Measurements from ENCODE around the gene PAPSS2.
"Not testable (repeated sequence)": the region's sequence is repeated elsewhere in the genome, so short reads cannot be mapped to it uniquely, and the experiment has no call there.

Gene PAPSS2

DNA sequence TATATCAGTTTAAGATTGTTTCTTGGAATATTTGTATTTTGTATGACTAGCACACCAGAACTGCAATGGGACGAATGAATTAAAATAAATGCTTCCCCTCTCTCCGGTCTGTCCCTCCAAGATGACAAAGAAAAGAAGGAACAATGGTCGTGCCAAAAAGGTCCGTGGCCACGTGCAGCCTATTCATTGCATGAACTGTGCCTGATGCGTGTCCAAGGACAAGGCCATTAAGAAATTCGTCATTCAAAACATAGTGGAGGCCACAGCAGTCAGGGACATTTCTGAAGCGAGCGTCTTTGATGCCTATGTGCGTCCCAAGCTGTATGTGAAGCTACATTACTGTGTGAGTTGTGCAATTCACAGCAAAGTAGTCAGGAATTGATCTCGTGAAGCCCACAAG is 17.2 kb upstream of the PAPSS2 start:
- WGBS (ENCODE audit: insufficient coverage) = 98% methylated on average over 10 of the region's 11 CpGs

DNA sequence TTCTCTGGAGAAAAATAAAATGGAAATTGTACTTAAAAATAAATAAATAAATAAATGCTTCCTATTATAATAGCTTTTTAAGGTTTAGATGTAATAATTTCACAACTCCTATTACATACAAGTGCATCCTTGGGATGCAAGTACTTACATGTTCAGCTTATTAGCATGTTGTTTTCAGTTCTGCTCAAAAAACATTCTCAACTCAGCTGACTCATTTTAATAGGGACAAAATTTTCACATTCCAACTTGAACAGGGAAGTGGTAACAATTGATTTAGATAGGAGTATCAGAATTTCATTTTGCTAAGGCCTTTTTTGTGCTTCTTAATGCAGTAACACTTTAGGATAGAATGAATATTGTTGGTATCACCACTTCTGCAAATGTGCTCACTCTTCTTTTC is 16.7 kb upstream of the PAPSS2 start:
- Histone ChIP-seq H3K27ac (ENCODE audit: insufficient read depth in 1 of 2, low read depth in 1 of 2, low read length in 2 of 2, poor library complexity in 1 of 2, severe bottlenecking in 2 of 2) (no peak overlapping the region), H3K36me3 (ENCODE audit: control insufficient read depth in 4 of 4, insufficient read depth in 4 of 4, low read length in 3 of 4) (no peaks in the 10 kb centered on the region), H3K9me3 (ENCODE audit: control extremely low read depth in 1 of 5, control insufficient read depth in 4 of 5, insufficient read depth in 2 of 5, low read depth in 1 of 5, low read length in 4 of 5) (no peaks in the 10 kb centered on the region), H3K4me3 (ENCODE audit: control insufficient read depth in 1 of 7, extremely low read depth in 1 of 7, insufficient read depth in 4 of 7, low read depth in 2 of 7, low read length in 6 of 7) (no peak overlapping the region), H3K4me1 (ENCODE audit: control extremely low read depth in 1 of 4, control insufficient read depth in 4 of 4, insufficient read depth in 4 of 4, low read length in 3 of 4) (no peaks in the 10 kb centered on the region), H3K27me3 (replicated peaks in 2 of 5; ENCODE audit: control insufficient read depth in 4 of 5, insufficient read depth in 5 of 5, low read length in 4 of 5) (no peaks in the 10 kb centered on the region)
- ChIA-PET POLR2A (no interaction called here), CTCF (no interaction called here)
- DNase-seq = no peak

More for the DNA sequence above, 17.2 kb upstream of the PAPSS2 start:
- Histone ChIP-seq H3K27ac (ENCODE audit: insufficient read depth in 1 of 2, low read depth in 1 of 2, low read length in 2 of 2, poor library complexity in 1 of 2, severe bottlenecking in 2 of 2) (no peak overlapping the region), H3K36me3 (ENCODE audit: control insufficient read depth in 4 of 4, insufficient read depth in 4 of 4, low read length in 3 of 4) (no peaks in the 10 kb centered on the region), H3K4me1 (ENCODE audit: control extremely low read depth in 1 of 4, control insufficient read depth in 4 of 4, insufficient read depth in 4 of 4, low read length in 3 of 4) (no peaks in the 10 kb centered on the region), H3K4me3 (ENCODE audit: control insufficient read depth in 1 of 7, extremely low read depth in 1 of 7, insufficient read depth in 4 of 7, low read depth in 2 of 7, low read length in 6 of 7) (no peak overlapping the region), H3K9me3 (ENCODE audit: control extremely low read depth in 1 of 5, control insufficient read depth in 4 of 5, insufficient read depth in 2 of 5, low read depth in 1 of 5, low read length in 4 of 5) (no peaks in the 10 kb centered on the region), H3K27me3 (replicated peaks in 2 of 5; ENCODE audit: control insufficient read depth in 4 of 5, insufficient read depth in 5 of 5, low read length in 4 of 5) (no peaks in the 10 kb centered on the region)
- ChIA-PET POLR2A (no interaction called here), CTCF (no interaction called here)
- no peak for DNase-seq

DNA sequence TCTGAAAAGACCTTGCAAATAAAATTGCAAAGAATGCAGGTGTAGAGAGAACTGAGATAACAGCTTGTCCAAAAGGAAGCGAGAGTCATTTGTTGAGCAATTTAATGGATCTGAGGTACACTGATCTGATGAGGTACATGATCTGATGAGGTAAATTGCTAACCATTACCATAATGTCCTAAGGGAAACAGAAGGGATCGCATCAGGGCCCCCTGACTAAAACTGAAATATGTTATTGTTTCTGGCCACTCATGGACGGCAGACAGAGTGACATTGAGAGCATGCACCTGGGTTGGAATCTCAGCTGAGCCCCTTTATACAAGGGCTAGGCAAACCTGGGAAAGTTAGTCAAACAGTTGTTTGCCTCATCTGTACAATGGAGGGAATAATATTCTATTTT is 15.8 kb upstream of the PAPSS2 start:
- ChIA-PET CTCF (interaction anchor here (1.4 kb wide), 1 partner anchor 15 kb away, joined by 3 read pairs; no protein-coding TSS in a partner anchor), POLR2A (no interaction called here)
- no peak overlapping the region for H3K4me3 ChIP-seq (ENCODE audit: control insufficient read depth in 1 of 7, extremely low read depth in 1 of 7, insufficient read depth in 4 of 7, low read depth in 2 of 7, low read length in 6 of 7)
- no peaks in the 10 kb centered on the region for H3K27me3 ChIP-seq (replicated peaks in 2 of 5; ENCODE audit: control insufficient read depth in 4 of 5, insufficient read depth in 5 of 5, low read length in 4 of 5)
- DNase-seq = no peak
- WGBS (ENCODE audit: insufficient coverage) = 100% methylated on average over 3 of the region's 3 CpGs
- H3K9me3 ChIP-seq (ENCODE audit: control extremely low read depth in 1 of 5, control insufficient read depth in 4 of 5, insufficient read depth in 2 of 5, low read depth in 1 of 5, low read length in 4 of 5) = no peaks in the 10 kb centered on the region
- no peak overlapping the region for H3K27ac ChIP-seq (ENCODE audit: insufficient read depth in 1 of 2, low read depth in 1 of 2, low read length in 2 of 2, poor library complexity in 1 of 2, severe bottlenecking in 2 of 2)
- no peaks in the 10 kb centered on the region for H3K4me1 ChIP-seq (ENCODE audit: control extremely low read depth in 1 of 4, control insufficient read depth in 4 of 4, insufficient read depth in 4 of 4, low read length in 3 of 4)
- no peaks in the 10 kb centered on the region for H3K36me3 ChIP-seq (ENCODE audit: control insufficient read depth in 4 of 4, insufficient read depth in 4 of 4, low read length in 3 of 4)

DNA sequence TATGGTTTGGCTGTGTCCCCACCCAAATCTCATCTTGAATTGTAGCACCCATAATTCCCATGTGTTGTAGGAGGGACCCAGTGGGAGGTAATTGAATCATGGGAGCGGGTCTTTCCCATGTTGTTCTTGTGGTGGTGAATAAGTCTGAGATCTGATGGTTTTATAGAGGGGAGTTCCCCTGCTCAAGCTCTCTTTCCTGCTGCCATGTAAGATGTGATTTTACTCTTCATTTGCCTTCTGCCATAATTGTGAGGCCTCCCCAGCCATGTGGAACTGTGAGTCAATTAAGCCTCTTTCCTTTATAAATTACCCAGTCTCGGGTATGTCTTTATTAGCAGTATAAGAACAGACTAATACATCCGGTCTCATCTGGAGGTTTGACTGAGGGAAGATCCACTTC is 15.2 kb upstream of the PAPSS2 start:
- H3K27ac ChIP-seq (ENCODE audit: insufficient read depth in 1 of 2, low read depth in 1 of 2, low read length in 2 of 2, poor library complexity in 1 of 2, severe bottlenecking in 2 of 2); H3K4me1 ChIP-seq (ENCODE audit: control extremely low read depth in 1 of 4, control insufficient read depth in 4 of 4, insufficient read depth in 4 of 4, low read length in 3 of 4); H3K4me3 ChIP-seq (ENCODE audit: control insufficient read depth in 1 of 7, extremely low read depth in 1 of 7, insufficient read depth in 4 of 7, low read depth in 2 of 7, low read length in 6 of 7); H3K36me3 ChIP-seq (ENCODE audit: control insufficient read depth in 4 of 4, insufficient read depth in 4 of 4, low read length in 3 of 4); H3K27me3 ChIP-seq (replicated peaks in 2 of 5; ENCODE audit: control insufficient read depth in 4 of 5, insufficient read depth in 5 of 5, low read length in 4 of 5); POLR2A ChIA-PET; H3K9me3 ChIP-seq (ENCODE audit: control extremely low read depth in 1 of 5, control insufficient read depth in 4 of 5, insufficient read depth in 2 of 5, low read depth in 1 of 5, low read length in 4 of 5); DNase-seq: not testable (repeated sequence)
- 100% methylated on average over 1 of the region's 3 CpGs for WGBS (ENCODE audit: insufficient coverage)
- CTCF ChIA-PET = interaction anchor here (1.0 to 1.4 kb wide), 2 partner anchors 11 to 14 kb away, joined by 3 to 4 read pairs; no protein-coding TSS in a partner anchor

DNA sequence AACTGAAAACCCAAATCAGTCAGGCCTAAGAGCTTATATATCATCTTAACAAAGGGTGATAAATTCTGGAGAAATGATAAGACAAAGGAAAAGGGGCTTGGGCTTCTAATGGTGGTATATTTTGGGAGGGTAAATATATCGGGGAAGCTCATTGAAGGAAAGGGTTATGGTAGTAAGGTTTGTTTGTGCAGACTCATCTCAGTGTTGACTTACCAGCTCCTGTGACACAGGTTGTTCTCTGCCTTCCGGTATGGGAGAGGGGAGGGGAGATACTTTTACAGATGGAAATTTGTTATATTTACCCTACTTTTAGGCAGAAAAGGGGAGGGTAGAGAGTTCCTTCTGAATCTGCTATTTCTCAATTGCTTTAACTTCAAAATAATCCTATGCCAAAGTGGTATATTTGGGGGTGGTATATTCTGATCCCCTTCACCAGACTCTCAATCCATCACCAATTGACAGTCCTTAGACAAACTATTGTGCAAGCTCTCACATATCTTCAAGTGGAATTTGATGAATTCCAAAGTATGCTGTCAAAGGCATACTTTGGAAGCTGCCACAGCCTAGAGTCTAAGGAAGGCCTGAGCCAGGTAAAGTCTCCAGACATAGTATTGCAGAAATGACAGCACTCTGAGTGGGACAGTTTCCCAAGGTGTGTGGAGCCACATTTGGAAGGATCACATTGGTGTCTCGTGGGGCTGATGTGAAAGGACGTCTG is 13.3 kb upstream of the PAPSS2 start:
- Histone ChIP-seq H3K27me3 (replicated peaks in 2 of 5; ENCODE audit: control insufficient read depth in 4 of 5, insufficient read depth in 5 of 5, low read length in 4 of 5) (no peaks in the 10 kb centered on the region), H3K4me1 (ENCODE audit: control extremely low read depth in 1 of 4, control insufficient read depth in 4 of 4, insufficient read depth in 4 of 4, low read length in 3 of 4) (no peaks in the 10 kb centered on the region), H3K9me3 (ENCODE audit: control extremely low read depth in 1 of 5, control insufficient read depth in 4 of 5, insufficient read depth in 2 of 5, low read depth in 1 of 5, low read length in 4 of 5) (no peaks in the 10 kb centered on the region), H3K36me3 (ENCODE audit: control insufficient read depth in 4 of 4, insufficient read depth in 4 of 4, low read length in 3 of 4) (no peaks in the 10 kb centered on the region), H3K27ac (ENCODE audit: insufficient read depth in 1 of 2, low read depth in 1 of 2, low read length in 2 of 2, poor library complexity in 1 of 2, severe bottlenecking in 2 of 2) (no peak overlapping the region), H3K4me3 (ENCODE audit: control insufficient read depth in 1 of 7, extremely low read depth in 1 of 7, insufficient read depth in 4 of 7, low read depth in 2 of 7, low read length in 6 of 7) (no peak overlapping the region)
- ChIA-PET POLR2A (no interaction called here), CTCF (no interaction called here)
- DNase-seq = no peak
- WGBS (ENCODE audit: insufficient coverage) = 63% methylated on average over 3 of the region's 4 CpGs

DNA sequence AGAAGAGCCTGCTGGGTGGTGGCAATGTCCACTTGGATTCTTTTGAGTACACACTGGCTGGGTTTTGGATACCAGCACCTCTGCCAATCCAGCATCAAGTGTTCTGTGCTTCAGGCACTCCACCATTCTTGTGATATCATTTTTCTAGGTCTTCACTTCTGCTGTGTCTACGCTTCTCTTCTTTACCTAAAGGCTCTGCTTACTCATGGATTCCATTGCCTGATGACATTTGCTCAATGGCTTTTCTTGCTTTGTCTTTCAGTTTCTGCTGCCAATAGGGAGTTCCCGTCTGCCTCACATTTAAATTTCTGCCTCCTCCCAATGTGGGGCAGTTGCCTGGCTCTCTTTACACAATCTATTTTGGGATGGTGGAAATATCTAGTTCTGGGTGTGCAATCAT is 12.7 kb upstream of the PAPSS2 start:
- Histone ChIP-seq H3K27me3 (replicated peaks in 2 of 5; ENCODE audit: control insufficient read depth in 4 of 5, insufficient read depth in 5 of 5, low read length in 4 of 5) (no peaks in the 10 kb centered on the region), H3K36me3 (ENCODE audit: control insufficient read depth in 4 of 4, insufficient read depth in 4 of 4, low read length in 3 of 4) (no peaks in the 10 kb centered on the region), H3K27ac (ENCODE audit: insufficient read depth in 1 of 2, low read depth in 1 of 2, low read length in 2 of 2, poor library complexity in 1 of 2, severe bottlenecking in 2 of 2) (no peak overlapping the region), H3K9me3 (ENCODE audit: control extremely low read depth in 1 of 5, control insufficient read depth in 4 of 5, insufficient read depth in 2 of 5, low read depth in 1 of 5, low read length in 4 of 5) (no peaks in the 10 kb centered on the region), H3K4me3 (ENCODE audit: control insufficient read depth in 1 of 7, extremely low read depth in 1 of 7, insufficient read depth in 4 of 7, low read depth in 2 of 7, low read length in 6 of 7) (no peak overlapping the region), H3K4me1 (ENCODE audit: control extremely low read depth in 1 of 4, control insufficient read depth in 4 of 4, insufficient read depth in 4 of 4, low read length in 3 of 4) (no peaks in the 10 kb centered on the region)
- DNase-seq = no peak
- 46% methylated on average over 2 of the region's 2 CpGs for WGBS (ENCODE audit: insufficient coverage)
- POLR2A ChIA-PET = no interaction called here
- CTCF ChIA-PET = no interaction called here

DNA sequence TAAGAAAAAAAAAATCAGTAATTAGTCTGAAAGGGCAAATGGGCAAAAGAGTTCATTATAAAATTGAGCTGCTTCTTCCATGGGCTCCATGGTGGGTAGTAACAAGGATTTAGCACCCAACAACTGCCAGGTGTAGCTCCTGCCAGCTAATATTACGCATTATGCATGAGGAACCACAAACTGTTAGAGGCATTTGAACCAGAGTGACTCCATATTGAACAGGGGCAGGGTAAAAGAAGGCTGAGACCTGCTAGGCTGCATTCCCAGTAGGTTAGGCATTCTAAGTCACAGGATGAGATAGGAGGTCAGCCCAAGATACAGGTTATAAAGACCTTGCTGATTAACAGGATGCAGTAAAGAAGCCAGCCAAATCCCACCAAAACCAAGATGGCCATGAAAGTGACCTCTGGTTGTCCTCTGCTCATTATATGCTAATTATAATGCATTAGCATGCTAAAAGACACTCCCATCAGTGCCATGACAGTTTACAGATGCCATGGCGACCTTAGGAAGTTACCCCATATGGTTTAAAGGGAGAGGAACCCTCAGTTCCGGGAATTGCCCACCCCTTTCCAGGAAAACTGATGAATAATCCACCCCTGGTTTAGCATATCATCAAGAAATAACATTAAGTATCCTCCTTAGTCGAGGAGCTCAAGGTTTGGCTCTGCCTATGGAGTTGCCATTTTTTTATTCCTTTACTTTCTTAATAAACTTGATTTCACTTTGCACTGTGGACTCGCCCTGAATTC is 8.7 kb upstream of the PAPSS2 start:
- Histone ChIP-seq H3K9me3 (ENCODE audit: control extremely low read depth in 1 of 5, control insufficient read depth in 4 of 5, insufficient read depth in 2 of 5, low read depth in 1 of 5, low read length in 4 of 5) (no peaks in the 10 kb centered on the region), H3K27ac (ENCODE audit: insufficient read depth in 1 of 2, low read depth in 1 of 2, low read length in 2 of 2, poor library complexity in 1 of 2, severe bottlenecking in 2 of 2) (no peak overlapping the region), H3K27me3 (replicated peaks in 2 of 5; ENCODE audit: control insufficient read depth in 4 of 5, insufficient read depth in 5 of 5, low read length in 4 of 5) (no peaks in the 10 kb centered on the region), H3K4me1 (ENCODE audit: control extremely low read depth in 1 of 4, control insufficient read depth in 4 of 4, insufficient read depth in 4 of 4, low read length in 3 of 4) (no peaks in the 10 kb centered on the region), H3K36me3 (ENCODE audit: control insufficient read depth in 4 of 4, insufficient read depth in 4 of 4, low read length in 3 of 4) (no peaks in the 10 kb centered on the region), H3K4me3 (ENCODE audit: control insufficient read depth in 1 of 7, extremely low read depth in 1 of 7, insufficient read depth in 4 of 7, low read depth in 2 of 7, low read length in 6 of 7) (no peak overlapping the region)
- ChIA-PET POLR2A (no interaction called here), CTCF (interaction anchor here (0.7 kb wide), 1 partner anchor 339 kb away, joined by 3 read pairs; no protein-coding TSS in a partner anchor)
- no peak for DNase-seq
- WGBS (ENCODE audit: insufficient coverage) = 100% methylated on average over 4 of the region's 5 CpGs

Measured in common myeloid progenitor, CD34-positive (primary cell).